IMR-90 (cell line): ENCODE data around the gene TNNI2. TPM values are rescaled to one million over a fixed set of nuclear protein-coding genes. Genes with fewer than 3 reads are reported as not detected.

Experiments
- microRNA-seq, 2 experiments: library from miRNA; stranded (forward) in 1 of 2; unstranded in 1 of 2; fragments of 10-50 nt in 1 of 2; fragments of <30 nt in 1 of 2; gene quantifications in 1 of 2; microRNA quantifications in 1 of 2; one replicate each; pipeline versions ENCODE3 to v1.1.0; 2013 to 2020; ENCODE audit not compliant: insufficient read depth in 1 of 2, insufficient read length in 1 of 2, unreplicated experiment in 1 of 2
- polyA plus RNA-seq, 3 experiments: library from polyadenylated mRNA; depleted of rRNA; stranded (reverse); fragments of >200 nt; gene quantifications; 2 replicates each; pipeline ENCODE4 v1.2.3, GENCODE V29; 2012; ENCODE audit warnings: low replicate concordance in 1 of 3
- small RNA-seq, 5 experiments: library from RNA; depleted of rRNA; stranded (forward); fragments of <200 nt; gene quantifications; one replicate each; pipeline ENCODE3, GENCODE V24; 2012
- total RNA-seq: library from RNA; depleted of rRNA; stranded (reverse); fragments of >200 nt; gene quantifications from 2 replicates; pipeline ENCODE4 v1.2.3, GENCODE V29; 2012; rRNA removed

TNNI2 gene
- total and polyA plus RNA-seq, 2 of the 4 experiments (the other 2 are of a cell fraction) = not detected

Small RNA genes within 50 kb of the gene (microRNA-seq; reads per million reads assigned to microRNA genes)
- gene AC051649.1 (ENCODE audit: insufficient read depth, insufficient read length) (not detected), gene MIR4298 (ENCODE audit: insufficient read depth in 1 of 2, insufficient read length in 1 of 2, unreplicated experiment in 1 of 2) (0 reads per million in 2 experiments), gene MIR7847 (ENCODE audit: unreplicated experiment) (not detected)

Small RNA genes within 50 kb of the gene (small RNA-seq; reads per million reads assigned to genes)
- gene AC051649.1 (0 reads per million in 5 experiments), gene MIR4298 (0 reads per million in 5 experiments)

Other genes with a start within 250 kb of the TNNI2 start
- not detected in 2 replicates for gene KRTAP5-2, start 240.7 kb upstream of the TNNI2 start, total RNA-seq
- gene KRTAP5-2, start 240.7 kb upstream of the TNNI2 start, polyA plus RNA-seq (2012; rRNA removed) = not detected in 2 replicates
- gene KRTAP5-3, start 230.5 kb upstream of the TNNI2 start, total RNA-seq = not detected in 2 replicates
- gene KRTAP5-3, start 230.5 kb upstream of the TNNI2 start, polyA plus RNA-seq (2012; rRNA removed) = not detected in 2 replicates
- not detected in 2 replicates for gene KRTAP5-4, start 216.8 kb upstream of the TNNI2 start, total RNA-seq
- gene KRTAP5-4, start 216.8 kb upstream of the TNNI2 start, polyA plus RNA-seq (2012; rRNA removed) = not detected in 2 replicates
- gene KRTAP5-5, start 209.2 kb upstream of the TNNI2 start, total RNA-seq = not detected in 2 replicates
- not detected in 2 replicates for gene KRTAP5-5, start 209.2 kb upstream of the TNNI2 start, polyA plus RNA-seq (2012; rRNA removed)
- not detected in 2 replicates for gene KRTAP5-6, start 141.8 kb upstream of the TNNI2 start, total RNA-seq
- not detected in 2 replicates for gene KRTAP5-6, start 141.8 kb upstream of the TNNI2 start, polyA plus RNA-seq (2012; rRNA removed)
- gene IFITM10, start 88.4 kb upstream of the TNNI2 start, total RNA-seq = under 0.01 and 0.18 TPM in 2 replicates
- gene IFITM10, start 88.4 kb upstream of the TNNI2 start, polyA plus RNA-seq (2012; rRNA removed) = 0.15 and 0.59 TPM in 2 replicates
- 38.3 and 39.8 TPM in 2 replicates for gene CTSD, start 75.1 kb upstream of the TNNI2 start, total RNA-seq
- gene CTSD, start 75.1 kb upstream of the TNNI2 start, polyA plus RNA-seq (2012; rRNA removed) = 151 and 166 TPM in 2 replicates
- not detected in 2 replicates for gene SYT8, start 4.0 kb upstream of the TNNI2 start, total RNA-seq
- not detected in 2 replicates for gene SYT8, start 4.0 kb upstream of the TNNI2 start, polyA plus RNA-seq (2012; rRNA removed)
- gene LSP1, start 14.1 kb downstream of the TNNI2 start, total RNA-seq = not detected in 2 replicates
- 0.11 TPM in 1 of 2 replicates, not detected in the other for gene LSP1, start 14.1 kb downstream of the TNNI2 start, polyA plus RNA-seq (2012; rRNA removed)
- gene PRR33, start 52.9 kb downstream of the TNNI2 start, total RNA-seq = not detected in 2 replicates
- not detected in 2 replicates for gene PRR33, start 52.9 kb downstream of the TNNI2 start, polyA plus RNA-seq (2012; rRNA removed)
- not detected in 2 replicates for gene TNNT3, start 80.7 kb downstream of the TNNI2 start, total RNA-seq
- gene TNNT3, start 80.7 kb downstream of the TNNI2 start, polyA plus RNA-seq (2012; rRNA removed) = not detected in 2 replicates
- gene MRPL23, start 108.4 kb downstream of the TNNI2 start, total RNA-seq = 114 and 133 TPM in 2 replicates
- gene MRPL23, start 108.4 kb downstream of the TNNI2 start, polyA plus RNA-seq (2012; rRNA removed) = 68.4 and 93.0 TPM in 2 replicates
- gene H19, start 158.9 kb downstream of the TNNI2 start, total RNA-seq = not detected in 2 replicates
- gene H19, start 158.9 kb downstream of the TNNI2 start, polyA plus RNA-seq (2012; rRNA removed) = 0.23 and 0.41 TPM in 2 replicates